ENCODE results near the gene GLI3.

The GLI3 gene

GRCh38 chr7:42046483-42046882, 190.5 kb downstream of the GLI3 start:
- H4K20me1 ChIP-seq (ENCODE audit: insufficient read depth, low read length), result no peaks in the 10 kb centered on the region
- no peaks in the 10 kb centered on the region for H3K4me1 ChIP-seq (ENCODE audit: low read length)
- H3K79me2 ChIP-seq (ENCODE audit: low read length), result no peaks in the 10 kb centered on the region
- no peak overlapping the region for H2AFZ ChIP-seq (ENCODE audit: low read depth, low read length)
- no peak overlapping the region for H3K27ac ChIP-seq (ENCODE audit: low read length)
- no peak overlapping the region for H3K4me3 ChIP-seq (ENCODE audit: low read length)
- TF ChIP-seq EZH2phosphoT487 (IDR thresholded peaks at IDR 0.05; ENCODE audit: low read depth) (no peak), CTCF (IDR thresholded peaks at IDR 0.05; ENCODE audit: low read depth, low read length) (no peak)
- no peak overlapping the region for H3K4me2 ChIP-seq (ENCODE audit: low read length)
- peaks cover 37% of the 10 kb centered on the region for H3K27me3 ChIP-seq (ENCODE audit: low read depth, low read length)
- H3K9ac ChIP-seq (ENCODE audit: low read length), result no peak overlapping the region
- no peaks in the 10 kb centered on the region for H3K9me3 ChIP-seq (ENCODE audit: insufficient read depth, low read length)
- H3K36me3 ChIP-seq (replicated peaks; ENCODE audit: low read depth, low read length), result no peaks in the 10 kb centered on the region

- Histone ChIP-seq H3K9me3 (ENCODE audit: insufficient read depth, low read length) (no peaks in the 10 kb centered on the region), H3K27me3 (ENCODE audit: low read depth, low read length) (peaks cover 36% of the 10 kb centered on the region), H4K20me1 (ENCODE audit: insufficient read depth, low read length) (no peaks in the 10 kb centered on the region), H3K4me2 (ENCODE audit: low read length) (no peak overlapping the region), H3K4me1 (ENCODE audit: low read length) (no peaks in the 10 kb centered on the region), H3K9ac (ENCODE audit: low read length) (no peak overlapping the region), H3K27ac (ENCODE audit: low read length) (no peak overlapping the region), H3K4me3 (ENCODE audit: low read length) (no peak overlapping the region), H2AFZ (ENCODE audit: low read depth, low read length) (no peak overlapping the region), H3K79me2 (ENCODE audit: low read length) (no peaks in the 10 kb centered on the region), H3K36me3 (replicated peaks; ENCODE audit: low read depth, low read length) (no peaks in the 10 kb centered on the region)
- TF ChIP-seq EZH2phosphoT487 (IDR thresholded peaks at IDR 0.05; ENCODE audit: low read depth) (no peak), CTCF (IDR thresholded peaks at IDR 0.05; ENCODE audit: low read depth, low read length) (no peak)
Observed at GRCh38 chr7:42045961-42046360, 191.0 kb downstream of the GLI3 start.

GRCh38 chr7:42039921-42040320, 197.1 kb downstream of the GLI3 start:
- TF ChIP-seq EZH2phosphoT487 (IDR thresholded peaks at IDR 0.05; ENCODE audit: low read depth) (no peak), CTCF (IDR thresholded peaks at IDR 0.05; ENCODE audit: low read depth, low read length) (no peak)
- no peaks in the 10 kb centered on the region for H3K4me1 ChIP-seq (ENCODE audit: low read length)
- H3K79me2 ChIP-seq (ENCODE audit: low read length), result no peaks in the 10 kb centered on the region
- no peak overlapping the region for H2AFZ ChIP-seq (ENCODE audit: low read depth, low read length)
- H3K4me3 ChIP-seq (ENCODE audit: low read length), result no peak overlapping the region
- H3K9ac ChIP-seq (ENCODE audit: low read length), result no peak overlapping the region
- H3K9me3 ChIP-seq (ENCODE audit: insufficient read depth, low read length), result no peaks in the 10 kb centered on the region
- no peak overlapping the region for H3K4me2 ChIP-seq (ENCODE audit: low read length)
- H4K20me1 ChIP-seq (ENCODE audit: insufficient read depth, low read length), result no peaks in the 10 kb centered on the region; the same call in 1 of the 2 replicates
- peaks cover 10% of the 10 kb centered on the region; the same call in 1 of the 2 replicates for H3K27me3 ChIP-seq (ENCODE audit: low read depth, low read length)
- no peak overlapping the region for H3K27ac ChIP-seq (ENCODE audit: low read length)
- no peaks in the 10 kb centered on the region for H3K36me3 ChIP-seq (replicated peaks; ENCODE audit: low read depth, low read length)

GRCh38 chr7:42035210-42035609, 201.8 kb downstream of the GLI3 start:
- Histone ChIP-seq H3K9ac (ENCODE audit: low read length) (no peak overlapping the region), H3K9me3 (ENCODE audit: insufficient read depth, low read length) (no peaks in the 10 kb centered on the region), H4K20me1 (ENCODE audit: insufficient read depth, low read length) (no peaks in the 10 kb centered on the region; the same call in 1 of the 2 replicates), H3K27ac (ENCODE audit: low read length) (no peak overlapping the region), H3K27me3 (ENCODE audit: low read depth, low read length) (0 out of 2 replicates have a peak, but pooled peaks cover 2% of the 10 kb centered on the region), H3K4me2 (ENCODE audit: low read length) (no peak overlapping the region), H3K4me1 (ENCODE audit: low read length) (no peaks in the 10 kb centered on the region), H3K36me3 (replicated peaks; ENCODE audit: low read depth, low read length) (no peaks in the 10 kb centered on the region), H3K4me3 (ENCODE audit: low read length) (no peak overlapping the region), H2AFZ (ENCODE audit: low read depth, low read length) (no peak overlapping the region), H3K79me2 (ENCODE audit: low read length) (no peaks in the 10 kb centered on the region)
- no peak for TF ChIP-seq EZH2phosphoT487 (IDR thresholded peaks at IDR 0.05; ENCODE audit: low read depth)
- no peak for TF ChIP-seq CTCF (IDR thresholded peaks at IDR 0.05; ENCODE audit: low read depth, low read length)

Measured in OCI-LY3 (cell line).